ENCODE data around the gene SLC30A4. TPM values are rescaled to one million over a fixed set of nuclear protein-coding genes. Genes with fewer than 3 reads are reported as not detected.

The SLC30A4 gene
- polyA plus RNA-seq, 3 donors, result 0.55 to 3.7 (median 2.0) TPM

DNA sequence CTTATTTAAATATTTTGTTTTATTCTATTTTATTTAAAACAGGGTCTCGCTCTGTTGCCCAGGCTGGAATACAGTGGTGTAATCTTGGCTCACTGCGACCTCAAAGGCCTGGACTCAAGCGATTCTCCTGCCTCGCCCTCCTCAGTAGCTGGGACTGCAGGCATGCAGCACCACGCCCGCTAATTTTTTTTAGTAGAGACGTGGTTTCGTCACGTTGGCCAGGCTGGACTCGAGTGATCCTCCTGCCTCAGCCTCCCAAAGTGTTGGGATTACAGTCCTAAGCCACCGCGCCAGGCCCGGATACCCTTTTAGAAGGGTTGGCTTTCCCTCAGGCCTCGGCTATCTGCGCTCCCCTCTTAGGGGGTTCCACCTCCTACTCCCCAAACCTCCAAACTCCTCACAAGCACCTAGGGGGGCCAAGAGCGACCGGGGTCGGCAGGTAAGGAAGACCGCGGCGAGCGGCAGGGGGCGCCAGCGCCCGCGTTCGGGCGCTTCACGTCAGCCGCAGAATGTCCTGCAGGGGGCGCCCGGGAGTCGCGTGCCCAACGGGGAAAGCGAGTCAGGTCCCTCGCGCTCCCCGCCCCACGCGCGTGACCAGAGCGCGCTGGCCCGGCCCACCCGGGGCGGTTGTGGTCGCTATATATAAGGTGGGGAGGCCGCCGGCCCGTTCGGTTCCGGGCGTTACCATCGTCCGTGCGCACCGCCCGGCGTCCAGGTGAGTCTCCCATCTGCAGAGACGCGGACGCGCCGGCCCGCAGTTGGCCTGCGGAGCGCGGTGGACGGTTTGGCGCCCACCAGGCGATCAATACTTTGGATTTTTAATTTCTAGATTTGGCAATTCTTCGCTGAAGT lies 92.4 kb downstream of the SLC30A4 start:
- 9 to 12% (median 12%) methylated on average over 71 to 73 of the region's 73 CpGs for WGBS, 3 donors

More for the DNA sequence above, 92.4 kb downstream of the SLC30A4 start:
- H3K27ac ChIP-seq (ENCODE audit: low read depth, low read length), result no peak overlapping the region

Other genes starting within 250 kb of the SLC30A4 start
- gene GATM, start 144.2 kb downstream of the SLC30A4 start, polyA plus RNA-seq, result 100 to 1,000 TPM in 1 of 3 donors, 1 to 10 TPM in 2; 6.2 to 692 (median 8.1) TPM
- 10 to 100 TPM; 11.9 to 46.8 (median 31.7) TPM for gene BLOC1S6, start 64.6 kb upstream of the SLC30A4 start, polyA plus RNA-seq
- 10 to 100 TPM; 40.9 to 44.8 (median 43.1) TPM for gene SQOR, start 112.3 kb upstream of the SLC30A4 start, polyA plus RNA-seq

All from adipose tissue (tissue), 3 donors.